Thoracic aorta (tissue), 2 donors: Measurements from ENCODE around the gene SNTG2. TPM values are rescaled to one million over a fixed set of nuclear protein-coding genes. Genes with fewer than 3 reads are reported as not detected.

ENCODE experiments used
- ATAC-seq: fragments of 150-250 bp; one replicate; pipeline ENCODE4 v1.8.0; 2017; ENCODE audit warnings: low read depth; ENCODE audit not compliant: insufficient number of reproducible peaks, low FRiP score
- DNase-seq: peaks from one replicate; pipeline ENCODE4 v3.0.0-alpha.2; 2020; ENCODE audit warnings: low spot score
- H3K27ac ChIP-seq, 2 donors: fragments of 200-600 bp; sonication (generic); 1 replicate in 1 of 2; 2 replicates in 1 of 2; pipeline ENCODE4 v1.5.1; 2016; ENCODE audit warnings: mild to moderate bottlenecking in 2 of 2, moderate library complexity in 2 of 2
- H3K27me3 ChIP-seq: fragments of 200-600 bp; sonication (generic); replicated peaks from 2 replicates; pipeline ENCODE4 v1.6.0; 2016; ENCODE audit warnings: mild to moderate bottlenecking; ENCODE audit not compliant: insufficient read depth
- H3K36me3 ChIP-seq: fragments of 200-600 bp; sonication (generic); one replicate; pipeline ENCODE4 v1.5.1; 2016
- H3K4me1 ChIP-seq, 2 donors: fragments of 200-600 bp; sonication (generic); 1 replicate in 1 of 2; 2 replicates in 1 of 2; pipeline versions ENCODE4 v1.5.1 to v1.6.0; 2016; ENCODE audit warnings: low read depth in 2 of 2, mild to moderate bottlenecking in 1 of 2; ENCODE audit not compliant: control insufficient read depth in 1 of 2
- H3K4me3 ChIP-seq: fragments of 200-600 bp; sonication (generic); 2 replicates; pipeline ENCODE4 v1.5.1; 2016; ENCODE audit warnings: mild to moderate bottlenecking
- H3K9me3 ChIP-seq: fragments of 200-600 bp; sonication (generic); 2 replicates; pipeline ENCODE4 v1.5.1; 2016
- total RNA-seq, 2 donors: library from RNA; depleted of rRNA; stranded (reverse); fragments of >200 nt; gene quantifications; one replicate each; pipeline versions ENCODE4 v1.1.0 to v1.2.3, GENCODE V29; 2016
- TF ChIP-seq, protein P1 (sequence below): fragments of 200-600 bp; sonication (generic); IDR thresholded peaks from one replicate; pipeline ENCODE4 v1.5.1; 2019; ENCODE audit warnings: antibody characterized with exemption

SNTG2 gene
- total RNA-seq, 2 donors from 2014 or later: 8.9 to 18.6 TPM

DNA sequence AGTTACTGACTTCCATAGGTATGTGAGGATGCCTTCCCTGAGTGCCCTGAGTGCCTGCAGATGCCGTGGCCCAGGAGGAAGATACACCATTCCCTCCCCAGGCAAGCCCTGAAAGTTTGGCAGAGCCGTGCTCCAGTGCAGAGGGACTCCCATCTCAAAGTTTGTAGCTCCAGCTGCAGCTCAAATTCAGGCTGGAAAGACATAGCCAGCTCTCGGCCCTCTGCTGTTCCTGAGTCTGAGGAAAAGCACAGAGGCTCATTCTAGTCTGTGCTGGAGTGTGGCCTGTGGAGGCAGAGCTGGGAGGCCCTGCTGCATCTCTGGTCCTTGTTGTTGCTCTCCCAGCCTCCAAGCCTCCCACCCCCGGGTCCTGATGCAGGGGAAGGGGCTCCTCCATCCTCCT lies 446.7 kb downstream of the SNTG2 start:
- Histone ChIP-seq H3K9me3 (no peaks in the 10 kb centered on the region), H3K4me3 (no peak overlapping the region), H3K27me3 (no peaks in the 10 kb centered on the region), H3K36me3 (no peaks in the 10 kb centered on the region), H3K4me1 (no peaks in the 10 kb centered on the region), H3K27ac (no peak overlapping the region)
- TF ChIP-seq, protein P1, sequence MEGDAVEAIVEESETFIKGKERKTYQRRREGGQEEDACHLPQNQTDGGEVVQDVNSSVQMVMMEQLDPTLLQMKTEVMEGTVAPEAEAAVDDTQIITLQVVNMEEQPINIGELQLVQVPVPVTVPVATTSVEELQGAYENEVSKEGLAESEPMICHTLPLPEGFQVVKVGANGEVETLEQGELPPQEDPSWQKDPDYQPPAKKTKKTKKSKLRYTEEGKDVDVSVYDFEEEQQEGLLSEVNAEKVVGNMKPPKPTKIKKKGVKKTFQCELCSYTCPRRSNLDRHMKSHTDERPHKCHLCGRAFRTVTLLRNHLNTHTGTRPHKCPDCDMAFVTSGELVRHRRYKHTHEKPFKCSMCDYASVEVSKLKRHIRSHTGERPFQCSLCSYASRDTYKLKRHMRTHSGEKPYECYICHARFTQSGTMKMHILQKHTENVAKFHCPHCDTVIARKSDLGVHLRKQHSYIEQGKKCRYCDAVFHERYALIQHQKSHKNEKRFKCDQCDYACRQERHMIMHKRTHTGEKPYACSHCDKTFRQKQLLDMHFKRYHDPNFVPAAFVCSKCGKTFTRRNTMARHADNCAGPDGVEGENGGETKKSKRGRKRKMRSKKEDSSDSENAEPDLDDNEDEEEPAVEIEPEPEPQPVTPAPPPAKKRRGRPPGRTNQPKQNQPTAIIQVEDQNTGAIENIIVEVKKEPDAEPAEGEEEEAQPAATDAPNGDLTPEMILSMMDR: no peak
- DNase-seq (no peak), ATAC-seq (no peak)

DNA sequence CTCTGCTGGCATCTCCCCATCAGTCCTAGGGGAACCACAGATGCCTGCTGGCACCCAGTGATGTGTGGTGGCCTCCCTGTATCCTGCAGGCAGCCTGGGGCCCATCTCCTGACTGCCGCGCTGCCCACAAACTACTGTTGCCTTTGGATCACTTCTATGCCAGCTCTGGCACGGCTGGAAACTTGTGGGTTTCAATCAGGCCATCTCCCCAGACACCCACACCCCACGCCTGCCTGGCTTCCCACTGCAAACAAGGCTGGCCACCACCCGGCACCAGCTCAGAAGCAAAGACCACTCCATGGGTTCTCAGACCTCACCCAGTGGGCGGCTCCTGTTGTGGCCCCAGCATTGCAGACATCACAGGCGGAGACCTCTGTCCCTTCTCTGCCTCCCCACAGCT lies 447.5 kb downstream of the SNTG2 start:
- no peak for ATAC-seq
- TF ChIP-seq, protein P1: no peak
- no peak for DNase-seq

DNA sequence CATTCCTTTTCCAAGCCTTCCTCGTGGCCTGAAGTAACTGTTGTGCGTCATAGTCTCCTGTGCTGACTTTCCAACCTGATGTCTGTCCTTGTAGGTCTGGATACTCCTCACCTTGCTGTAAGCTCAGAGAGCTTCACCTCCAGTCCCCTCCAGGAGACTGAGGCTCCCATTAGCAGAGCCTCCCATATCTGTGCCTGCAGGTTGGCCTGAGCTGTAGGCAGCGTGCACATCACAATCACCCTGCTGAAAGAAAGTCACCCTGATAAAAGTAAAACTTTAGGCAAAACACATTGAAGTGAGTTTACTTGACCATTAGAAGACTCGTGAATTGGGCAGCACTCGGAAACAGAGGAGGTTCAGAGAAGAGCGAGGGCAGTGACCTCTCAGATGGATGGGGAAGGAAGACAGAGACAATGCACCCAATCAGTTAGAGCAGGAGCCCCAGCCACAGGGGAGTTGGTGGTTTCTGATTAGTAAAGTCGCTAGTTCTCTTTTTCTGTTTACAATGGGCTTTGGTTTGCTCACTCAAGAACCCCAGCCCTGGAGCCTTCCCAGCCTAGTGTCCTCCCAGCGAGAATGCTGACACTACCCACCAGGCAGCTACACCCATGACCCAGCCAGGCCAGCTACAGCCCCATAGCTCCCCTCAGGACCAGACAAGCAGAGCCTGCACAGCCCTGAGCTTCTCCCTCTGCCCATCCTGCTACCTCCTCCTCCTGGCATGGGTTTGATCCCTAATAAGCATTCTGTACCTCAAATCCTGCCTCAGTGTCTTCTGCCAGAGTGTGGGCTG lies 450.5 kb downstream of the SNTG2 start:
- Histone ChIP-seq H3K9me3 (no peaks in the 10 kb centered on the region), H3K4me3 (no peak overlapping the region), H3K4me1 (no peaks in the 10 kb centered on the region), H3K27me3 (no peaks in the 10 kb centered on the region), H3K27ac (no peak overlapping the region), H3K36me3 (no peaks in the 10 kb centered on the region)
- TF ChIP-seq, protein P1: no peak
- DNase-seq (no peak), ATAC-seq (no peak)

More for the DNA sequence above, 447.5 kb downstream of the SNTG2 start:
- Histone ChIP-seq H3K4me1 (no peaks in the 10 kb centered on the region), H3K27ac (no peak overlapping the region), H3K36me3 (no peaks in the 10 kb centered on the region), H3K27me3 (no peaks in the 10 kb centered on the region), H3K9me3 (no peaks in the 10 kb centered on the region), H3K4me3 (no peak overlapping the region)

DNA sequence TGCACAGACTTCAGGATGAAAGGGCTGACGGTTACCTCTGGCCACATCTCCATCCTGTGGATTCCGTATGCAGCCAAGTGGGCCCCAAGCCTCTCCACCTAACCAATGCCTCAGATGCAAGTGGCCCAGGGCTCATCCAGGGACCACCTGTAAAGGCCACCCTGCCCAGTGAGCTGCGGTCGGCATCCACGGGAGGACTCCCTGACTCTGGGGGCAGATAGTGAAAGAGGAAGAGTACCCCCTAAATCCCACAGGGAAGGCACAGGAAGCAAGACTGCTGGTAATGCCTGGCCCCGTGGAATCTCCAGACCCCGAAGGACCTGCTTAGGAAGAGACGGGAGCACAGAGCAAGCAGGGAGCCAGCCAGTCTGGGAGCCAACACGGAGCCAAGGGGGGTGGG lies 451.4 kb downstream of the SNTG2 start:
- Histone ChIP-seq H3K4me1 (no peaks in the 10 kb centered on the region), H3K9me3 (no peaks in the 10 kb centered on the region), H3K4me3 (no peak overlapping the region), H3K27me3 (no peaks in the 10 kb centered on the region), H3K36me3 (no peaks in the 10 kb centered on the region), H3K27ac (no peak overlapping the region)
- no peak for ATAC-seq
- no peak for DNase-seq
- TF ChIP-seq, protein P1: no peak

DNA sequence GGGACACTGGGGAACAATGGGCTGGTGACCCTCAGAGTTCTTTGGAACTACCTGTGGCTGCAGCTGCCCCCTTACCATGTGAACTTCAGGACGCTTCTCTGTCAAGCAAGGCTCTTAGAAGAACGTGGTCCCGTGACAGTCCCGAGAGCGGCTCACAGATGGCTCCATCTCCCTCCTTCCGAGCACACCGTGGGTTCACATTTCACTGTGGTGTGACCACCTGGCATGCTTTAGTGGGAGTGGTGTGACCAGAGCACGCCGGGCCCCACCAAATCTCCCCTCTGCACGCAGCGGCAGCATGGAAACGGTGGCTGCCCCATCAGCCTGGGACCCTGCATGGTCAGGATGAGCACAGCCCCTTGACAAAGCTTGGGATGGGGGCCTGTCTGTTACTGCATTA lies 452.9 kb downstream of the SNTG2 start:
- ATAC-seq: no peak
- H3K36me3 ChIP-seq: no peaks in the 10 kb centered on the region
- H3K4me3 ChIP-seq: no peak overlapping the region
- DNase-seq: no peak
- H3K9me3 ChIP-seq: no peaks in the 10 kb centered on the region
- H3K27ac ChIP-seq: no peak overlapping the region
- H3K4me1 ChIP-seq: no peaks in the 10 kb centered on the region
- TF ChIP-seq, protein P1: no peak
- no peaks in the 10 kb centered on the region for H3K27me3 ChIP-seq
